Measurements from ENCODE around the gene CBY1. TPM values are rescaled to one million over a fixed set of nuclear protein-coding genes. Genes with fewer than 3 reads are reported as not detected.

CBY1 gene
- total RNA-seq, 2 donors from 2014 or later, result 13.8 TPM

- no peak for DNase-seq (ENCODE audit: low spot score)
- no peak for TF ChIP-seq CTCF (IDR thresholded peaks at IDR 0.05)
- Histone ChIP-seq H3K4me3 (peak overlapping the region; percentile 91), H3K9me3 (no peaks in the 10 kb centered on the region), H3K4me1 (ENCODE audit: control insufficient read depth in 1 of 2, low read depth in 2 of 2) (peaks cover 33 to 62% of the 10 kb centered on the region in 2 donors), H3K36me3 (peaks cover 4% of the 10 kb centered on the region), H3K27me3 (replicated peaks; ENCODE audit: insufficient read depth) (no peaks in the 10 kb centered on the region), H3K27ac (peak overlapping the region in 1 of 2 donors; percentile 96)
- ATAC-seq (ENCODE audit: insufficient number of reproducible peaks, low FRiP score, low read depth), result no peak
Measured at GRCh38 chr22:38698407-38699094, 42.1 kb downstream of the CBY1 start.

- peak overlapping the region; percentile 91 for H3K4me3 ChIP-seq
- peaks cover 33 to 60% of the 10 kb centered on the region in 2 donors for H3K4me1 ChIP-seq (ENCODE audit: control insufficient read depth in 1 of 2, low read depth in 2 of 2)
- H3K27ac ChIP-seq, result peak overlapping the region; percentile 96
- H3K27me3 ChIP-seq (replicated peaks; ENCODE audit: insufficient read depth), result no peaks in the 10 kb centered on the region
- TF ChIP-seq CTCF (IDR thresholded peaks at IDR 0.05), result no peak
- no peaks in the 10 kb centered on the region for H3K9me3 ChIP-seq
- H3K36me3 ChIP-seq, result peaks cover 2% of the 10 kb centered on the region
- ATAC-seq (ENCODE audit: insufficient number of reproducible peaks, low FRiP score, low read depth) (no peak), DNase-seq (ENCODE audit: low spot score) (no peak)
Measured at GRCh38 chr22:38699143-38699542, 42.7 kb downstream of the CBY1 start.

DNA sequence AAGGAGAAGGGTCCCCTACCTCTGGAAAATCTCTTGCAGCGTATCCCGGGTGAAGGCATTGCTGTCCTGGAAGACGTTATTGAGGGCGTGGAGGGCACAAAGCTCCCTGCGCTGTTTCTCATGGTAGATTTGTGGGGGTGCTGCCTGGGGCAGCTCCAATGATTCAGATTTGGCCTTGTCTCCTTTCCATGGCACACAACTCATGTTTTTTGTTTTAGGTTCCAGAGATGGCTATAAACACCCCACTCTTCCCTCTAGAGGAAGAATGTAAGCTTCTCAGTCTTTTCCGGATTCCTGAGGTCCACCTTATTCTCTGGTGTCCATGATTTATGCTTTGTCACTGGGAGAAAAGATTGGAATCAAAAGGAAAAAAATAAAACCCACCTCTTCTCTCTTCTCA lies 43.3 kb downstream of the CBY1 start:
- DNase-seq (ENCODE audit: low spot score) (no peak), ATAC-seq (ENCODE audit: insufficient number of reproducible peaks, low FRiP score, low read depth) (no peak)
- Histone ChIP-seq H3K9me3 (no peaks in the 10 kb centered on the region), H3K27ac (peak overlapping the region; percentile 96), H3K4me3 (peak overlapping the region; percentile 91), H3K4me1 (ENCODE audit: control insufficient read depth in 1 of 2, low read depth in 2 of 2) (peaks cover 33 to 61% of the 10 kb centered on the region in 2 donors), H3K36me3 (no peaks in the 10 kb centered on the region), H3K27me3 (replicated peaks; ENCODE audit: insufficient read depth) (no peaks in the 10 kb centered on the region)
- TF ChIP-seq CTCF (IDR thresholded peaks at IDR 0.05), result no peak

GRCh38 chr22:38700270-38700788 lies 43.9 kb downstream of the CBY1 start:
- Histone ChIP-seq H3K27ac (peak overlapping the region; percentile 96), H3K4me1 (ENCODE audit: control insufficient read depth in 1 of 2, low read depth in 2 of 2) (peaks cover 31 to 59% of the 10 kb centered on the region in 2 donors), H3K36me3 (no peaks in the 10 kb centered on the region), H3K4me3 (peak overlapping the region; percentile 91), H3K9me3 (no peaks in the 10 kb centered on the region), H3K27me3 (replicated peaks; ENCODE audit: insufficient read depth) (no peaks in the 10 kb centered on the region)
- ATAC-seq (ENCODE audit: insufficient number of reproducible peaks, low FRiP score, low read depth), result peak; percentile 24
- DNase-seq (ENCODE audit: low spot score), result no peak
- TF ChIP-seq CTCF (IDR thresholded peaks at IDR 0.05), result no peak

GRCh38 chr22:38700789-38701628 lies 44.6 kb downstream of the CBY1 start, which contains the start of gene JOSD1:
Gene JOSD1, minus strand, starts transcription at chr22:38700943. Its CDS starts 956 bp downstream, at chr22:38699987.
- peak; percentile 38 for ATAC-seq (ENCODE audit: insufficient number of reproducible peaks, low FRiP score, low read depth)

More at GRCh38 chr22:38700789-38701628, 44.6 kb downstream of the CBY1 start, which contains the start of gene JOSD1:
- peak; percentile 79 for DNase-seq (ENCODE audit: low spot score)
- no peak for TF ChIP-seq CTCF (IDR thresholded peaks at IDR 0.05)
- Histone ChIP-seq H3K4me3 (peak within 1 kb of the TSS; percentile 91), H3K4me1 (ENCODE audit: control insufficient read depth in 1 of 2, low read depth in 2 of 2) (peaks cover 31 to 53% of the 10 kb centered on the region in 2 donors), H3K27ac (peak within 1 kb of the TSS; percentile 96), H3K9me3 (no peaks in the 10 kb centered on the region), H3K36me3 (no peaks in the 10 kb centered on the region), H3K27me3 (replicated peaks; ENCODE audit: insufficient read depth) (no peaks in the 10 kb centered on the region)

All from thoracic aorta (tissue), 2 donors.